ENCODE measurements around the gene CIDEB. TPM values are rescaled to one million over a fixed set of nuclear protein-coding genes. Genes with fewer than 3 reads are reported as not detected.
A peak's percentile ranks its signal among the peaks of the same experiment; 100 is the strongest.

Gene CIDEB
- total and polyA plus RNA-seq, 9 of the 15 experiments (the other 6 are each of a cell fraction or from before 2014, with no cell fraction given), result 0.03 to 0.35 (median 0.09) TPM; not detected in 3

GRCh38 chr14:24271134-24271833, 36.5 kb downstream of the CIDEB start, which contains the start of gene RABGGTA (continued):
- no peak for TF ChIP-seq NR2C1 (IDR thresholded peaks at IDR 0.05)
- no peak for TF ChIP-seq NR2C1 (tag; IDR thresholded peaks at IDR 0.05)
- TF ChIP-seq ZNF77 (CRISPR knock-in tag; IDR thresholded peaks at IDR 0.05), result no peak
- peak; percentile 62 for TF ChIP-seq SUPT5H (IDR thresholded peaks at IDR 0.05)
- TF ChIP-seq ZBTB1 (CRISPR knock-in tag; IDR thresholded peaks at IDR 0.05; ENCODE audit: borderline replicate concordance, low read depth), result no peak
- TF ChIP-seq ZNF384 (IDR thresholded peaks at IDR 0.05; ENCODE audit: low read depth, low read length), result peak; percentile 39; the same call in 1 of the 2 replicates
- TF ChIP-seq ZNF707 (CRISPR knock-in tag; conservative IDR thresholded peaks at IDR 0.05), result no peak
- TF ChIP-seq CBX5 (IDR thresholded peaks at IDR 0.05; ENCODE audit: borderline replicate concordance, low read depth), result no peak
- no peak for TF ChIP-seq TCFL5 (CRISPR knock-in tag; conservative IDR thresholded peaks at IDR 0.05)
- TF ChIP-seq CLOCK (CRISPR knock-in tag; IDR thresholded peaks at IDR 0.05; ENCODE audit: borderline replicate concordance), result no peak
- TF ChIP-seq HCFC1 (IDR thresholded peaks at IDR 0.05; ENCODE audit: low read depth, low read length), result peak; percentile 77
- no peak for TF ChIP-seq ZNF121 (CRISPR knock-in tag; conservative IDR thresholded peaks at IDR 0.05)
- no peak for TF ChIP-seq ZNF436 (CRISPR knock-in tag; IDR thresholded peaks at IDR 0.05)
- no peak for TF ChIP-seq PRMT5 (CRISPR knock-in tag; IDR thresholded peaks at IDR 0.05)
- no peak for TF ChIP-seq ZNF23 (CRISPR knock-in tag; IDR thresholded peaks at IDR 0.05)
- TF ChIP-seq HMGN3 (IDR thresholded peaks at IDR 0.05; ENCODE audit: borderline replicate concordance, extremely low read depth, insufficient read length, low read depth, low read length), result peak; percentile 85
- TF ChIP-seq ZC3H8 (IDR thresholded peaks at IDR 0.05), result no peak
- TF ChIP-seq HBP1 (CRISPR knock-in tag; IDR thresholded peaks at IDR 0.05), result no peak
- TF ChIP-seq MTA2 (IDR thresholded peaks at IDR 0.05; ENCODE audit: low read depth), result no peak
- no peak for TF ChIP-seq ZNF431 (CRISPR knock-in tag; IDR thresholded peaks at IDR 0.05)
- TF ChIP-seq, protein P1, sequence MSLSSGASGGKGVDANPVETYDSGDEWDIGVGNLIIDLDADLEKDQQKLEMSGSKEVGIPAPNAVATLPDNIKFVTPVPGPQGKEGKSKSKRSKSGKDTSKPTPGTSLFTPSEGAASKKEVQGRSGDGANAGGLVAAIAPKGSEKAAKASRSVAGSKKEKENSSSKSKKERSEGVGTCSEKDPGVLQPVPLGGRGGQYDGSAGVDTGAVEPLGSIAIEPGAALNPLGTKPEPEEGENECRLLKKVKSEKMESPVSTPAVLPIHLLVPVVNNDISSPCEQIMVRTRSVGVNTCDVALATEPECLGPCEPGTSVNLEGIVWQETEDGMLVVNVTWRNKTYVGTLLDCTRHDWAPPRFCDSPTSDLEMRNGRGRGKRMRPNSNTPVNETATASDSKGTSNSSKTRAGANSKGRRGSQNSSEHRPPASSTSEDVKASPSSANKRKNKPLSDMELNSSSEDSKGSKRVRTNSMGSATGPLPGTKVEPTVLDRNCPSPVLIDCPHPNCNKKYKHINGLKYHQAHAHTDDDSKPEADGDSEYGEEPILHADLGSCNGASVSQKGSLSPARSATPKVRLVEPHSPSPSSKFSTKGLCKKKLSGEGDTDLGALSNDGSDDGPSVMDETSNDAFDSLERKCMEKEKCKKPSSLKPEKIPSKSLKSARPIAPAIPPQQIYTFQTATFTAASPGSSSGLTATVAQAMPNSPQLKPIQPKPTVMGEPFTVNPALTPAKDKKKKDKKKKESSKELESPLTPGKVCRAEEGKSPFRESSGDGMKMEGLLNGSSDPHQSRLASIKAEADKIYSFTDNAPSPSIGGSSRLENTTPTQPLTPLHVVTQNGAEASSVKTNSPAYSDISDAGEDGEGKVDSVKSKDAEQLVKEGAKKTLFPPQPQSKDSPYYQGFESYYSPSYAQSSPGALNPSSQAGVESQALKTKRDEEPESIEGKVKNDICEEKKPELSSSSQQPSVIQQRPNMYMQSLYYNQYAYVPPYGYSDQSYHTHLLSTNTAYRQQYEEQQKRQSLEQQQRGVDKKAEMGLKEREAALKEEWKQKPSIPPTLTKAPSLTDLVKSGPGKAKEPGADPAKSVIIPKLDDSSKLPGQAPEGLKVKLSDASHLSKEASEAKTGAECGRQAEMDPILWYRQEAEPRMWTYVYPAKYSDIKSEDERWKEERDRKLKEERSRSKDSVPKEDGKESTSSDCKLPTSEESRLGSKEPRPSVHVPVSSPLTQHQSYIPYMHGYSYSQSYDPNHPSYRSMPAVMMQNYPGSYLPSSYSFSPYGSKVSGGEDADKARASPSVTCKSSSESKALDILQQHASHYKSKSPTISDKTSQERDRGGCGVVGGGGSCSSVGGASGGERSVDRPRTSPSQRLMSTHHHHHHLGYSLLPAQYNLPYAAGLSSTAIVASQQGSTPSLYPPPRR (CRISPR knock-in tag; IDR thresholded peaks at IDR 0.05; ENCODE audit: borderline replicate concordance), result no peak

Measured in K562 (cell line).